SW 1271 (cell line): Measurements from ENCODE around the gene ATF3.
"Not testable (repeated sequence)": the region's sequence is repeated elsewhere in the genome, so short reads cannot be mapped to it uniquely, and the experiment has no call there.

Experiments used
- DNase-seq, 2 experiments: peaks; one replicate each; lab custom pipeline; 2025; lab: John Stamatoyannopoulos, UW

The ATF3 gene

DNA sequence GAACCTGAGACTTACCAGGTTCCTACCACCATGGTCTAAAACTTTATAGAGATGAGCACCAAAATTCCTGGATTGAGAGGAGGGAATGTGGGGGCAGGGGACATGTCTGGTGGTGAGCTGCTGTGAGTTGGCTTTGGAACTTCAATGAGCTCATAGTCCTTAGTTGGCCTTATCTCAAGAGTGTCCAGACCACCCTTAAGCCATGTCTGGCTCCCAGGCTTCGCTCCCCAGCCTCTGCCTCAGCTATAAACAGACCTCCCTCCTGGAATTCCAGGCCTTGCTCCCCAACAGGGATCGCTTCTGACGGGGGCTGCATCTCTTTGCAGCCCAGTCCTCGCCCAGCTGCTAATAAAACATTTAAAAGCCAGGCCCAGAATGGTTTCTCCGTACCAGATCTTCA is 19.5 kb downstream of the ATF3 start:
- no peak for DNase-seq

DNA sequence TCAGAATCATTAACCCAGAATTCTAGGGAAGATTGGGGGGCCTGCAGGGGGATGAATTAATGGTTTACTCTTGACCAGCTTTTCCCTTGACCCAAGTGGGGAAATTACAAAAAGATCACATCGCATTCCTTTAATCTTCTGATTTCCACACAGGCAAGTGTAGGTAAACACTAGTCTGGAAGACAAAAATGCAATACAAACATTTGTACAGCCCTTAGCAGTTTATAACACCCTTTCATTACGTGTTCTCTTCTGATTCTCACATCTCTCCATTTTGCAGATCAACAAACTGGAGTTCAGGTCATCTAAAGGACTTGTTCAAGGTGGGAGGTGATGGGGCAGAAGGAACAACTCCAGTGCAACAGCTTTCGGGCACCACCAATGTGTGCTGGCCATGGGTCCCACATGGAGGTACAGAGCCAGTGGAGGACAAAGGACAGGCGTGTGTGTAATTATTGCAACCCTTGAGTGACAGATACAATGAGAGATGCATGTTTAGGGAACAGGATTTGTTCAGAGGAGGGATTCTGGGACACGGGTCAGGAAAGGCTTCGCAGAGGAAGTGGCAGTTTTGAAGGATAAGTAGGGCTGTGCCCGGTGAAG is 20.4 kb downstream of the ATF3 start:
- DNase-seq: no peak

DNA sequence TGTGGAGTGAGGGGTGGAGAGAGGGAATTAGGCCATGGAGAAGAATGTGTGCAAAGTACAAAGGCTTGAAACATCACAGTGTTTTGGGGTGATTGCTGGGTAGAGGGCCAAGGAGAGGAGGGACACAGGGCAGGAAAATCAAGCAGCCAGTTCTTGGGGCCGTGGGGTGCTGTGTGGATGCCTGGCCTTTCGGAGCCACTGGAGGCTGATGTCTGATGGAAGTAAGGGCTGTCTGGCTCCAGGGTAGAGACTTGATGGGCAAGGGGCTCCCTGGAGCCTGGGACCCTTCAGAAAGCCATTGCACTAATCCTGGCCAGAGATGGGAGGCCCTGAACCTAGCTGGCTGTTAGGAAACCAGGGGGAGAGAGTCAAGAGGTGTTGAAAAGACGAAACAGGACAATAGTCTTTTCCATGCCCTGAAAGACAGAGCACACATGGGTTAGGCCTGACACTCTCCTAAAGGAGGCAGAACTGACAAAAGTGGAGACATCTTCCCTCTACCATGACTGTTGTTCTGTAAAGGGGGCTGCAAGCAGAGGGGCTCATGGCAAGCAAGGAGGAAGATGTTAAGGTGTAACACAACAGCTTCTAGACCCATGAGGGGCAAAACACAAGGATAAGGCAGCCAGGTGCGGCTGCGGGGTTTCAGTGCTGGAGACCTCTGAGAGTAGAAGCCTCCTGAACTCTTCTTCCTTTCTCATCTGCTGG is 21.0 kb downstream of the ATF3 start:
- no peak for DNase-seq

DNA sequence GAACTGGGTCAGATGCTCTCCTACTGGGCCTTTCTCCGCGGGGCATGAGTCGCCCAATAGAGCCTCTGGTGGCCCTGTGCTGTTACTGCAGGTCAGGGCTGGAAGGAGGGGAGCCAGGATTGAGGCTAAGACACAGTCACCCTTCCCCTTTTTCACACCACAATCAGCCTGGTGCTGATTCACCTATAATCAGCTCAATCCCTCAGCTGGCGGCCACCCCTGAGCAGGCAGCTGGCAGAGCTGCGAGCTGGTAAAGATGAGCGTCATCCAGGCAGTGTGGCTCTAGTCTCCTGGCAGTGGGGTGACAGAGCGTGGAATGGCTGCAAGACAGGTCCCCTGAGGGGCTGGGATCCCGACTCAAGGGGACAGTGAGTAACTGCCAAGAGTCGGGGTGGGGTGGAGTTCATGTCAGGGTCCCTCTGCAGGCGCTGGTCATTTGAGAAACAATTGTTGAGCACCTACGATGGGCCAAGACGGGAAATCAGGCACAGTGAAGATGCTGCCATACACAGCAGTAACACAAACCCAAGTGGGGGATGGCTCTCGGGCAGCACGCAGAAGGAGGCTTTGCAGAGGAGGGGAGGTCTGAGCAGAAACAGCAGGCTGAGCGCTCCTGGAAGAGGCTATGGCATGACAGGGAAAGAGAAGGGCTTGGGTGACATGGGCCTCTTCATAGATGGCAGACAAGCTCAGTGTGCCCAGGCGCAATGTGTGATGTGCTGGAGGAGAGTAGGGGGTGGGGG is 21.8 kb downstream of the ATF3 start:
- DNase-seq: no peak

DNA sequence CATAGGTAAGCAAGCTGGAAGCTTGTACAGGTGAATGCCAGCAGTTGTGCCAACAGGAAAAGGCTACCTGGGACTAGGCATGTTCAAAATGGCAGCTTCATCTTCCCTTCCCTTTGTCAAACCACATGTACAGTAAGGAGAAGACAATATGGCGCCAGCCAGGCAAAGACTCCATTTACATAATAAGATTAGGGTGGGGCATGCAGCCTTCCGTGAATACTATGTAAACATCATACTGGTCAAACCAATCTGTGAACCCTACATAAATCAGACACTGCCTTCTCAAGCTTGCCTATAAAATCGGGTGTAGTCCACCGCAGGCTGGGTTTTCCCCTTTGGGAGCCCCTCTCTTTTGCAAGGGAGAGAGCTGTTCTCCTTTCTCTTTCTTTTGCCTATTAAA is 24.6 kb downstream of the ATF3 start:
- DNase-seq: no peak

- DNase-seq: no peak
These were observed 25.7 kb downstream of the ATF3 start for GRCh38 chr1:212634252-212634651.

- no peak for DNase-seq
These were observed 26.6 kb downstream of the ATF3 start for GRCh38 chr1:212635141-212635631.

DNA sequence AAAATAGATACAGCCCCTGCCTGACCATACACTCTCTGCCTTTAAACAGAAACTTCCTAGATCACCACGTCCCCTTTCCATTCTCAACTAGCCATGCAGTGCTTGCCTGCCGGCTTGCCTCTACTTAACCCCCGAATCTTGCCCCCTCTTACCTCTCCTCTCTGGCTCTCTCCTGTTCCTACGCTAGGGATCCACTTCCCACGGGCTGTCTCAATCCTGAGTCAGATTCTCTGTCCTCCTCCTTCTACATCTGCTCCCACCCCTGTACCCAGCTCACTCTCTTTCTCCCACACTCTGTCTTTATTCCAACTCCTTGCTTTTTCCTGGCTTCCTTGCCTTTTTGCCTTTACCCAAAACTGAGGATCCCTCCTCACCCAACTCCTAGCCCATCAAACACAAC is 29.3 kb downstream of the ATF3 start:
- DNase-seq: no peak

DNA sequence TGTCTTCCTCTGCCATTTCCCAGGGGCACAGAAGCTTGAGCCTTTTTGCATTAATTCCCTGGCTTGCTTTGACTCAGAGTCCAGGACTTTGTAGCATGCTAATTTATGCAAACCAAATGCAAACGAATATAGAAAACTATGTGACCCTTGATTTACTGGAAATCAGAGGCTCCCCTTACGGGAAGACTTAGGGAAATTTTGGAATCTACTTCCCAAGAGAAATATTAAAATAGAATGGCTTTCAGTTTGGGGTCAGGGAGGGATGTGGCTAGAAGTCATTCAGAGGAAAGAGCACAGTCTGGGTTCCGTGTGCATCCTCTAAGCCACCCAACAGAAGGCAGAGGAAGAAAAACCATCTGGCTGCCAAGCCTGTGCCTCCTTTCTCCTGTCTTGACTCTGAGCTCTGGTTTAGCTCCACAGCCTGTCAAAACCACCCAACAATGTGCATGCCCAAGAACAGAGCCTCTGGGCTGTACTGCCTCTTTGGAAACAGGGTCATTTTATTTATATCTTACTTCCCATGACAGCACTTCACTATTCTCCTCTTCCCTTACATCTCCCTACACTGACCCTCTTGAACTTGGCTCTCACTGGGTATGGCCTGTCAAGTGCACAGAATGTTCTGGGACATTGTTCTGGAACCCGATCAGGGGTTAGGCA is 30.1 kb downstream of the ATF3 start:
- no peak for DNase-seq

DNA sequence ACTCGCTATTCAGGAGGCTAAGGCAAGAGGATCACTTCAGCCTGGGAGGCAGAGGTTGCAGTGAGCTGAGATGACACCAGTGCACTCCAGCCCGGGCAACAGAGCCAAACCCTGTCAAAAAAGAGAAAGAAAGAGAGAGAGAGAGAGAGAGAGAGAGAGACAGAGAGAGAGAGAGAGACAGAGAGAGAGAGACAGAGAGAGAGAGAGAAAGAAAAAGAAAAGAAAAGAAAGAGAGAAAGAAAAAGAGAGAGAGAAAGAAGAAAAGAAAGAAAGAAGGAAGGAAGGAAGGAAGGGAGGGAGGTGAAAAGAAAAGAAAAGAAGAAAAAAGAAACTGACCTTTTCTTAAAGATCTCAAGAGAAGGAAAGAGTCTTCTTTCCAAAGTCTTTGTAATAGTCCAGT is 31.0 kb downstream of the ATF3 start:
- DNase-seq: not testable (repeated sequence)

GRCh38 chr1:212640223-212640878 is 31.8 kb downstream of the ATF3 start:
- DNase-seq: no peak

- no peak for DNase-seq
These were observed 33.4 kb downstream of the ATF3 start for GRCh38 chr1:212641956-212642355.

- DNase-seq: no peak
These were observed 35.3 kb downstream of the ATF3 start for GRCh38 chr1:212643877-212644276.

- no peak for DNase-seq
These were observed 36.4 kb downstream of the ATF3 start for GRCh38 chr1:212644866-212645545.

GRCh38 chr1:212645546-212646543 is 37.3 kb downstream of the ATF3 start:
- DNase-seq: no peak

GRCh38 chr1:212646588-212646987 is 38.0 kb downstream of the ATF3 start:
- no peak for DNase-seq

- DNase-seq: no peak
These were observed 38.4 kb downstream of the ATF3 start for GRCh38 chr1:212647004-212647403.

DNA sequence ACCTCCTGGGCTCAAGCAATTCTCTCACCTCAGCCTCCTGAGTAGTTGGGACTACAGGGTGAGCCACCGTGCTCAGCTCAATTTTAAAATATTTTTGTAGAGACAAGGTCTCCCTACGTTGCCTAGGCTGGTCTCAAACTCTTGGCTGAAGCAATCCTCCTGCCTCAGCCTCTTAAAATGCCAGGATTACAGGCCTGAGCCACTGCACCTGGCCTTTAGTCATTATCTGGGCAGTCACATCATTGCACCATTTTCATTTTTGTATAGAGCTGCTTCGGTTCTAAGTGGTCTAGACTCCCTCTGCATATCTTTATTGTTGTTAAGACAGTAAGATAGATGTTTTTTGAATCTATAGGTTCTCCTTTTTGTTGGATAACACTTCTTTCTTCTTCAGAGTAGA is 39.9 kb downstream of the ATF3 start:
- DNase-seq: no peak

- no peak for DNase-seq
These were observed 40.5 kb downstream of the ATF3 start for GRCh38 chr1:212649020-212649419.

DNA sequence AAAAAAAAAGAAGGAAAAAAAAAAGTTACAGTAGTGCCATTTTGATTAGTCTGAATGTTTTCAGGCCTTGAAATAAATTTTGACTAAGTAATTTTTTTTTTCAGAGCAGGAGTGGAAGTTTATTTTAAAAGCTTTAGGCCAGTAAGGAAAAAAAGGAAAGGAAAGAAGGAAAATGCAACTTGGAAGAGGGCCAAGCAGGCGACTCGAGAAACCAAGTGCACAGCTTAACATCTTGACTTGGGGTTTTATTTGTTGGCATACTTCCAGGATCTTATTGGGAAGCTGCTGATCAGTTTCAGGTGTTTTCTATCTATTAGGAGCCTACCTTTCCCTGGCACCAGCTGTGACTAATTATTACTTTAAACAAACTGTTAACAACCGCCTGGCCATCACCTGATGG is 41.7 kb downstream of the ATF3 start:
- DNase-seq: no peak
